HG03457 (cell line): ENCODE data around the gene NKIRAS1.
A peak's percentile ranks its signal among the peaks of the same experiment; 100 is the strongest.
"Not testable (repeated sequence)": the region's sequence is repeated elsewhere in the genome, so short reads cannot be mapped to it uniquely, and the experiment has no call there.

Source experiments
- ATAC-seq: cut with Tn5 transposase; IDR thresholded peaks from one replicate; pipeline ENCODE4 v1.9.1; 2021; ENCODE audit warnings: moderate number of reproducible peaks; ENCODE audit not compliant: unreplicated experiment

NKIRAS1 gene

DNA sequence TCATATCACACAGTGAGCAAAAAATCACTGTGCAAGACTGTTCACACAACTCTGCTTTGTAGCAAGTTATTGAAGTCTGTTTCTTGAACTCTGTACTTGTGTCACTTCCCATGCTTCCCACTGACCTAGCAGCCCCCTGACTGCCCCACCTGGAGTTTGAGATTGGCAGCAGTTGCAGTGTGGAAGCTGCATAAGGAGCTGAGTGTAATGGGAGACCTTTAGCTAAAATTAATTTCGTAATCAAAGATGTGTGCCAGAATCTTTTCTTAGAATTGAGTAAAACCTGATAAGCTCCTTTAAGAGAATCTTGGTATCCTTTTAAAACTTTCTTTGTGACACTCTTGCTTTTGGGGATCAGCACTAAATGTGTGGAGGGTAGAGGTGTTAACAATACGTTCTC lies 42.8 kb downstream of the NKIRAS1 start:
- no peak for ATAC-seq

DNA sequence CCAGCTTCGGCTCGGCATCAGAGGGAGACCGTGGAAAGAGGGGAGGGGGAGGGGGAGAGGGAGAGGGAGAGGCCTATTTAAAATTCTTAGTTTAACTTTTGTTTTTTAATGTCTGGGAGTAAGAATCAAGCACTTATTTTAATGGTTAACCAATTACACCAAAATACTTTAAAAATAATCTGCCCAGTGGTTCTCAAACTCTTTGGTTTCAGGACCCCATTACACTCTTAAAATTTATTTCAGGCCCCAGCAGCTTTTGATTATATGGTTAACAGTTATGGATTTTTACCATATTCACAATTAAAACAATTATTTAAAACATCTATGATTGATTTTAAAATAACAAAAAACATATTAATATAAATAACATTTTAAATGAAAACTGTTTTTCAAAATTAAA lies 44.5 kb downstream of the NKIRAS1 start:
- ATAC-seq: no peak

DNA sequence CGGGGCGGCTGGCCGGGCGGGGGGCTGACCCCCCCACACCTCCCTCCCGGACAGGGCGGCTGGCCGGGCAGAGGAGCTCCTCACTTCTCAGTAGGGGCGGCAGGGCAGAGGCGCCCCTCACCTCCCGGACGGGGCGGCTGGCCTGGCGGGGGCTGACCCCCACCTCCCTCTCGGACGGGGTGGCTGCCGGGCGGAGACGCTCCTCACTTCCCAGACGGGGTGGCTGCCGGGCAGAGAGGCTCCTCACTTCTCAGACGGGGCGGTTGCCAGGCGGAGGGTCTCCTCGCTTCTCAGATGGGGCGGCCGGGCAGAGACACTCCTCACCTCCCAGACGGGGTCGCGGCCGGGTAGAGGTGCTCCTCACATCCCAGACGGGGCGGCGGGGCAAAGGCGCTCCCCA lies 45.4 kb downstream of the NKIRAS1 start:
- not testable (repeated sequence) for ATAC-seq

DNA sequence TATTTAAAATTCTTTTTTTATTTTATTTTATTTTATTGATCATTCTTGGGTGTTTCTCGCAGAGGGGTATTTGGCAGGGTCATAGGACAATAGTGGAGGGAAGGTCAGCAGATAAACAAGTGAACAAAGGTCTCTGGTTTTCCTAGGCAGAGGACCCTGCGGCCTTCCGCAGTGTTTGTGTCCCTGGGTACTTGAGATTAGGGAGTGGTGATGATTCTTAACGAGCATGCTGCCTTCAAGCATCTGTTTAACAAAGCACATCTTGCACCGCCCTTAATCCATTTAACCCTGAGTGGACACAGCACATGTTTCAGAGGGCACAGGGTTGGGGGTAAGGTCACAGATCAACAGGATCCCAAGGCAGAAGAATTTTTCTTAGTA lies 46.1 kb downstream of the NKIRAS1 start:
- not testable (repeated sequence) for ATAC-seq

DNA sequence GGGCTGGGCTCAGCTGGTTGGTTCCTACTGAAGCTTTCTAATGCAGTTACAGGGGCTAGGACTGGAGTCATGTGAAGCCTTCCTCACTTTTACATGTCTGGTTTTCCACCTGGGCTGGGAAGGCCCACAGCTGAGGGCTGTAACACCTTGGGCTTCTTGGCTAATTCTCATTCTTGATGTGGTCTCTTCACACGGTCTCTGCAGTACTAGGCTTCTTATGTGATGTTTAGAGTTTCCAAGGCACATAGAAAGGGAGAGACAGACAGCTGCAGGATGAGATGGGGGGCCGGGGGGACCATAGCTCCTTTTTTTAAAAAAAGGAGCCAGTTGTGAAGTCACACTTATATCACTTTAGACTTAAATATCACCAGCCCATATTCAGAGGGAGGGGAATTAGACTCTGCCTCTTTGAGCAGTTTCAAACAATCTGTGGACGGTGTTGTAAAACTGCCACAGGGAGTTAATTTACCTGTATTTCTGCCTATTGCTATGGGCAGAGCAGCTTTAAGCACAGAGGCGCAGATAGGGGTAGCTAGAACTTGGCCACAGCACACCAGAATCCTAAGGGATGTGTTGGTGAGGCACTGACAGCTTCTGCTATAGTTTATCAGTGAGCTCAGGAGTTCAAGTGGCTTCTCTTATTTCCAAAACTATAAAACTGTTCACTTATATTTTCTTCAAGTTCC lies 46.7 kb downstream of the NKIRAS1 start:
- ATAC-seq: no peak

DNA sequence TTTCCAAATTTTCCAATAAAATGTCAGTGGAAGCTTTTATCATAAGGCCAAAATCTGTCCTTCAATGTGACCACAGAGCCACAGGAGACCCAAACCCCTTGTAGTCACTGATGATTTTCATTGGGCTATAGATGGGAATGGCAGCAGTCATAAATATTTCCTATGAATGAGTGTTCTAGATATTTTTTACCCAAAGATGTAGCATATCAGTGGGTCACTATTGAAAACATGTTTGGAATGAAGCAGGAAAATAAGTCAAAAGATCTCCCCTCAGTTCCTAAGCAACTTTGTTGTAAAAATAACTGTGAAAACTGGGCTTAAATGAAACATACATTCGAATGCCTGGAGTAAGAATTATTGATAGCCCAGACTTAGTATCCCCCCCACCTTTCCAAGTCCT lies 49.0 kb downstream of the NKIRAS1 start:
- no peak for ATAC-seq

DNA sequence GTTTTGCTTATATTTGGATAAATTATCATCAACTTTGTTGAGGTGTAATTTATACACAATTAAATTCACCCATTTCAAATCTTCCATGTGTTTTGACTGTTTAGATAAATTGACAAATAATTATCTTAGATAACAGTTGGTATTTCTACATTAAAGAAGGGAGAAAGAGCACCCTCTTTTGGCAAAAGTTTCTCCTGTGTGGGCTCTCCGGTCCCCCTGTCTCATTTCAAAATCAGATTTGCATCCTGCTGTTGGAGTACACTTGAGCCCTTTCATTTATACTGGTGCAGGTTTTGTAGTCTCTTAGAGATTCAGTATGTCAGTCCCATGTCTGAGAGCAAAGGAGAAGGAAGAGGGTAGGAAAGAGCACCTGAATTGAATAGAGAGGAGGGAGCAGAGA lies 49.4 kb downstream of the NKIRAS1 start:
- ATAC-seq: no peak

DNA sequence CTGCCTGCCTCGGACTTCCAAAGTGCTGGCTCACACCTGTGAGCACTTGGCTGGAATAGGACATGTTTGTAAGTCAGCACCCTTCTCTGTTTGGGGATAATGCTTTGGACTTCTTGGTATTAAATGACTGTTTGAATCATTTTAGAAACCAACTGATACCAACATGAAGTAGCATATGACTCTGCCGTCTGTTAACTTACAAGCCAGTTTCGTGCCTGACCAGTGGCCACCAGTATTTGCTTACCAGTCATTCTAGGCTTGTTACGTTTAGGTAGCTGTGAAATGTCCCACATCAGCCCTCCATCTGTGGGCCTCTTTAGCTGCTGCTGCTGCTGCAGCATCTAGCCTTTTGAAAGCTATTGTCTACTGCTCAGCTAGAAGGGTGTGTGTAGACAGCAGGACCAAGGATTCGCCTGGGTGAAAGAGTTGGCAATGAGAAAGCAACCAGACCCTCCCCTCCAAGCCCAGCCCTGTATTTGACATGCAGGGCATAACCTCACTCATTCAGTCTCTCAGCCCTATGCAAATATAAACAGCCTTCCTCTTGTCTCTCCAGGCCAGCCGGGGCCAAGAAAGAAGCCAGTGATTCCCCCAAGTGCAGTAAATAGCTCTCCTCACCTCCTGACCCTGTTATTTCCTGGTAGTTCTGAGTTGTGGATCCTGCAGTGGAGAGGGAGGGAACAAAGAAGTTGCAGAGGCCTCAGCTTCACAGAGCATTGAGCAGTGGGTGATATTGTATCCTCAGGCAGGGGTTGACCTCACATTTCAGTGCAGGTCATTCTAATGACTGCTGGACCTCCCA lies 51.0 kb downstream of the NKIRAS1 start:
- peak; percentile 71 for ATAC-seq

DNA sequence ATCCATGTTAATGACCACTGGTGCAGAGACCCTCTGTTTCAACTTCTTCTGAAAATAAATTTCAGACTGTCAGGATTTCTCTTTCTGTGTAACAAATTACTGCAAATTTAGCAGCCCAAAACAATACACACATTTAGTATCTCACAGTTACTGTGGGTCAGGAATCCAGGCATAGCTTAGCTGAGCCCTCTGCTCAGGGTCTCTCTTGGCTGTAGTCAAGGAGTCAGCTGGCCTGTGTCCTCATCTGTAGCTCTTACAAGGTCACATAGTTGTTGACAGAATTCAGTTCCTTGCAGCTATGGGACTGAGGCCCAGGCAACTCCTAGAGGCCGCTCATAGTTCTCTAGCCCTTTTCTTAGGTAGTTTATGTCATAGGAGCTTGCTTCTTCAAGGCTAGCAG lies 51.9 kb downstream of the NKIRAS1 start:
- ATAC-seq: no peak

DNA sequence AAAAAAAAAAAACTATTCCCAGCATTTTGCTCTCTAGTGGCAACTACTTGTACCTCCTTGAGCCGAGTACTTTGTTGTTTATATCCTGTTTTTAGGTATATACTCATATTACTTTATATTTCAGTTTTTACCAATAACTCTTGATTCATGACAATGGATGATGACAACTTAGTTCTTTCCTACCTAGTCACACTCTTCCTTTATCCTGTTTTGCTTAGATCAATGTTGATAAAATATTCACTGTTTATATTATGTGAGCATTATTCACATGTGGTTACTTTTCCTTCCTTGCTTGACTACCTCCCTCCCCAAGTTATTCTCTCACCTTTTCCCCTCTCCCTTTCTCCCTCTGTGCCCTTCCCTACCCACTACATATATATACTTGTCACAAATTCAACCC lies 53.7 kb downstream of the NKIRAS1 start:
- no peak for ATAC-seq

DNA sequence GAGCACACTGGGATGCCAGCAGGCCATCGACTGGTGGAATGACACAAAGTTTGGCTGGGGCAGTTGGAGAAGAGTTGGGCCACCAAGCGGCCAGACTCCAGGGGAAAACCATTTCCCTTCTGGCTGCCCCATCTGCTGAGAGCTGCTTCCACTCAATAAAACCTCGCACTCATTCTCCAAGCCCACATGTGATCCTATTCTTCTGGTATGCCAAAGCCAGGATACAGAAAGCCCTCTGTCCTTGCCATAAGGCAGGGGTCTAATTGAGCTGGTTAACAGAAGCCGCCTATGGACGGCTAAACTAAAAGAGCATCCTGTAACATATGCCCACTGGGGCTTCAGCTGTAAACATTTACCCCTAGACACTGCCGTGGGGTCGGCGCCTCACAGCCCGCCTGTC lies 55.1 kb downstream of the NKIRAS1 start:
- ATAC-seq: no peak

DNA sequence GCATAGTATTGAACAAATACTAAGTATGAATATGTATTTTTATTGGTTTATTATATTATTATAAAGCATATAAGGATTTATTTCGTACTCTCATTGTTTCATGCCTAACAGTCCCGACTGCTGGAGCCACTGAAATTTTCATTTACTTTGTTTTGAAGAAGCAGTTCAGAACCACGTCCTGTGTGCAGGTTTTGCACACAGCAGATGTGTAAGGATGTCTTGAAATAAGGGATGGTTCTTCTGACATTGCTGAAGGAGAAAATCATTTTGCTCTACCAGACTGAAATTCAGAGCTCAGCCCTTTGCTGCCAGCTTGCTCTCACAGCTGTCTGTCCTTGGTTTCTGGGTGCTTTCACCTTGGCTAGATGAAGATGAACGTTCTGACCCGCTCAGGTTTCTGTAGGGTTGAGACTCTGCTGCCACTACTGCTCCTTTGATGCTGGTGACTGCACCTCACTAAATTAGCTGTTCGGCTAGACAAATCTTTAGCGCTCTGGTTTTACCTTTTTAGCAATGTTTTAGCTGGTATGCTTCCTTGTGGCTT lies 56.9 kb downstream of the NKIRAS1 start:
- no peak for ATAC-seq

DNA sequence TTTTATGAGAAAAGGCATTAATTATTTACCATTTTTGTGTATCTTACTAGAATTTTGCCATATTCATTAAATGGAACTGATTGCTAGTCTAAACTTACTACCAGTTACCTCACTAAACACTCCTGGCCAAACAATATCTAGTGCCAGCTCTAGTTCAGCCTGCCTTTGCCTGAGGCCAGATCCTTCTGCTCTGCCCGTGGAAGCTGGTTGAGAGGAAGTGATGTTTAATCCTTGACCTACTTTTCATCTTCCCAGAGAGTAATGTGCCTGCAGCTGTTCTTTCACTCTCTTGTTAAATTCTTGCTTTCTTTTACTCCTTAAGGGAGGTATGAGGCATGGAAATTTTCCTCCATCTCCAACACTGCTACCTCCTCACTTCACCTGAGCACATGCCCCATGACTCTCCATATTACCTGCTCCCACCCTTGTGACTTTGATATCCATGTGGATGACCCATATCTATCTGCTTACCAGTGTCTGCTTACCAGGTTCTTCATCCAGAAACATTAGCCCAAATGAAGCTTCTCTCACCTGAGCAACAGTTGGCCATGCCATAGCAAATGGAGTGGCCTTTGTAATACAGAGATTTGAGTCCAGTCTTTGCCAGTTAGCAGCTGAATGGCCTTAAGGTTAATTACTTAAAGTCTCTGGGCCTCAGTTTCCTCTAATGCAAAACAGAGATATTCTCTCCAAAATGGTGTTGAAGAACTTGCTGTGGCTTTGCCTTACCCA lies 57.6 kb downstream of the NKIRAS1 start:
- no peak for ATAC-seq

DNA sequence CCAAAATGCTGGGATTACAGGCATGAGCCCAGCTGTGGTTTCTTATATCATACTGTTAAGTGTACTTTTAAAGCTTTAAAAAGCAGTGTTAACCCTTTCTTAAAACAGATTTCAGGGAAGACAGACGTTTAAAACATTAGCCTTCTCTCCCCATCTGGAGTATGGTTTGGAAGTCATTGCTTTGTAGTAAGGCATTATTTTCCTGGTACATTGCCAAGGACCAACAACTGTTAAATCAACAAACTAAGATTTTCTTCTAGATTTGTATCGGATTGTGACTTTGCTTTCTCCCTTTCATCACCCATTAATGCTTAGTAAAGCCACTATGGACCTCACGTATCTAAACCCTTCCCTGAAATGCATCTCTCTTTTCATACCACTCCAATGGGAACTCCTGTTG lies 60.5 kb downstream of the NKIRAS1 start:
- ATAC-seq: no peak

DNA sequence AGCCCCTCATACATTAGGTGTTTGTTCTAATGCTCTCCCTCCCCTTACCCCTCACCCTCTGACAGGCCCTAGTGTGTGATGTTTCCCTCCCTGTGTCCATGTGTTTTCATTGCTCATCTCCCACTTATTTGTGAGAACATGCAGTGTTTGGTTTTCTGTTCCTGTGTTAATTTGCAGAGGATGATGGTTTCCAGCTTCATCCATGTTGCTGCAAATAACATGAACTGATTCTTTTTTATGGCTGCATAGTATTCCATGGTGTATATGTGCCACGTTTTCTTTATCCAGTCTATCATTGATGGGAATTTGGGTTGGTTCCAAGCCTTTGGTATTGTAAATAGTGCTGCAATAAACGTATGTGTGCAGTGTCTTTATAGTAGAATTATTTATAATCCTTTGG lies 67.3 kb downstream of the NKIRAS1 start:
- not testable (repeated sequence) for ATAC-seq

DNA sequence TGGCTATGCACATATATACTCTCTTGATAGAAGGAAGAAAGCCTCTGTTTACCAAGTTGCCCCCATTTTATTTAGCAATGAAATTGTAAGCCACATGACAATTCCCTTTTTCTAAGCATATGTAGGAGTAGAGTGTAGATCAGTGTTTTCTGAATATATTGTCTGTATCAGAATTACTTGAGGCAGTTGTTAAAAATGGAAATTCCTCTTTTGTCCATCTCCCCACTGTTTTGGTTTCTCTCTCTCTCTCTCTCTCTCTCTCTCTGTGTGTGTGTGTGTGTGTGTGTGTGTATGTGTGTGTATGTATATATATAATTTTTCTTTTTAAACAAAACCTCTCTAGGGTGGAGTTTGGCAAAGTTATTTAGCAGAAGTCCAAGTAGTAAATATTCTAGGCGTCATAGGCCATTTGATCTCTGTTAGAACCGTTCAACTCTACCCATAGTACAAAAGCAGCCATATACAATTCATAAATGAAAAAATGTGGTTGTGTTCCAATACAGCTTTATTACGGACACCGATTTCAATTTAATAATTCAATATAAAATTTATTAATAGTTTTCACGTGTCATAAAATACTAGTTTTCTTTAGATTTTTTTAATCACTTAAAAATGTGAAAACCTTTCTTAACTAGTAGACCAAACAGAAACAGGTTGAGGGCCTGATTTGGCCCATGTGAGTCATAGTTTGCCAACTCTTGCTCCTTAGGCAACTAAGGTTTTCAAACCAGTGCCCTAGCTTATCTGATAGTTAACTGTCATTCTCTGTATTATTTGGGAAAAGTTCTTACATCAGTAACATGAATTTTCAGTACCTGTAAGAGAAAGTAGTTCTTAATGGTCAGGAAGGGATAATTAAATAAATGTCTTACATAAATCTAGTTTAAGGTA lies 71.2 kb downstream of the NKIRAS1 start:
- no peak for ATAC-seq

DNA sequence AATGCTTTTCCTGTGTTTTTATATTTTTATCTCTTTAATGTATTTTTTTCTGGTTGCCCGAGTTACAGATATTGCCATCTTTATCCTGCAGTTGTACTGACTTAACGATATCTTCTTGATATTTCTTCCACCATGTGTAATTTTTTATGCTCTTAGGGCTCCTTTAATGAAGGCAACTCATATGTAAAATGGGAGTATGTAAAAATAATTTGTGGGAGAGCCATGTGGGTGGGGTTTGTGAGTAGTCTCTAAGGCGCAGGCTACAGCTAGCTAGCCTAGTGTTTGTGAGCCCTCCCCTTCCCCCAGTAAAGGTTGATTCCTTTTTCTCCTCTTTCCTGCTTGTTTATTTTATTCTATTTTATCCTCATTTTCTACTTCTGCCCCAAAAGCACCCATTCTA lies 72.9 kb downstream of the NKIRAS1 start:
- ATAC-seq: no peak
